Fibroblast of lung (primary cell): Measurements from ENCODE around the gene C19orf67.

ENCODE experiments used
- CTCF ChIP-seq, 2 donors: IDR thresholded peaks in 1 of 2; conservative IDR thresholded peaks in 1 of 2; 1 replicate in 1 of 2; 2 replicates in 1 of 2; pipeline ENCODE4 v1.5.1; 2011 to 2012; ENCODE audit warnings: low read length in 2 of 2, control low read depth in 1 of 2, inconsistent platforms in 1 of 2, low read depth in 1 of 2, mild to moderate bottlenecking in 1 of 2
- EZH2 ChIP-seq: IDR thresholded peaks from 2 replicates; pipeline ENCODE4 v1.5.1; 2012; ENCODE audit warnings: low read length, control low read depth, mild to moderate bottlenecking; ENCODE audit errors: missing control alignments

GRCh38 chr19:14053500-14053899 lies 32.1 kb downstream of the C19orf67 start:
- no peak for TF ChIP-seq CTCF (conservative IDR thresholded peaks at IDR 0.05 in 1 of 2, IDR thresholded peaks at IDR 0.05 in 1 of 2; ENCODE audit: low read depth in 1 of 2, low read length in 2 of 2)
- no peak for TF ChIP-seq EZH2
